ENCODE measurements around the gene ZBTB34. TPM values are rescaled to one million over a fixed set of nuclear protein-coding genes. Genes with fewer than 3 reads are reported as not detected.

Gene ZBTB34
- total RNA-seq, 6 experiments from 2014 or later: 3.1 to 4.0 (median 3.7) TPM

DNA sequence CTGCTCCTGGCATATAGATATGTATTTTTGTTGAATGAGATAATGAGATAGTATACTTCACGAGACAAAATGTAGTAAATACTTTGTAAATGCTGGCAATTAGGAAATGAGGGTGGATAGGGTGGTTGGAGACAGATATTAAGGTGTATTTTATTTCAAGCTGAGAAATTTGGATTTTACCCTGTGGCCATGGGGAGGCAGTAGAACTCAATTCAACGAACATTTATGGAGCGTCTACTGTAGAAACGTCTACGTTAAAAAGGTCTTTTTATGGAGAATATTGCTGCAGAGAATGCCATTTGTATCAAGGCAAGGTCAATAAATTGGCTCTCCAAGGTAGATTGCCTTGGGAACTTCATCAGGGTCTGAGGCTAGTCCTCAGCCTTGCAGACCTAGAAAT lies 32.6 kb downstream of the ZBTB34 start:
- peaks cover 6% of the 10 kb centered on the region for H3K4me1 Mint-ChIP-seq (ENCODE audit: low read depth)
- peaks cover 12% of the 10 kb centered on the region for H3K27me3 Mint-ChIP-seq (ENCODE audit: insufficient read depth)
- H3K9me3 Mint-ChIP-seq: no peaks in the 10 kb centered on the region
- no peak overlapping the region for H3K4me3 Mint-ChIP-seq
- DNase-seq: no peak
- TF ChIP-seq, protein P1, sequence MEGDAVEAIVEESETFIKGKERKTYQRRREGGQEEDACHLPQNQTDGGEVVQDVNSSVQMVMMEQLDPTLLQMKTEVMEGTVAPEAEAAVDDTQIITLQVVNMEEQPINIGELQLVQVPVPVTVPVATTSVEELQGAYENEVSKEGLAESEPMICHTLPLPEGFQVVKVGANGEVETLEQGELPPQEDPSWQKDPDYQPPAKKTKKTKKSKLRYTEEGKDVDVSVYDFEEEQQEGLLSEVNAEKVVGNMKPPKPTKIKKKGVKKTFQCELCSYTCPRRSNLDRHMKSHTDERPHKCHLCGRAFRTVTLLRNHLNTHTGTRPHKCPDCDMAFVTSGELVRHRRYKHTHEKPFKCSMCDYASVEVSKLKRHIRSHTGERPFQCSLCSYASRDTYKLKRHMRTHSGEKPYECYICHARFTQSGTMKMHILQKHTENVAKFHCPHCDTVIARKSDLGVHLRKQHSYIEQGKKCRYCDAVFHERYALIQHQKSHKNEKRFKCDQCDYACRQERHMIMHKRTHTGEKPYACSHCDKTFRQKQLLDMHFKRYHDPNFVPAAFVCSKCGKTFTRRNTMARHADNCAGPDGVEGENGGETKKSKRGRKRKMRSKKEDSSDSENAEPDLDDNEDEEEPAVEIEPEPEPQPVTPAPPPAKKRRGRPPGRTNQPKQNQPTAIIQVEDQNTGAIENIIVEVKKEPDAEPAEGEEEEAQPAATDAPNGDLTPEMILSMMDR (IDR thresholded peaks at IDR 0.05): peak; percentile 46
- H3K36me3 Mint-ChIP-seq (ENCODE audit: low read depth): no peaks in the 10 kb centered on the region
- H3K27ac Mint-ChIP-seq: no peak overlapping the region

DNA sequence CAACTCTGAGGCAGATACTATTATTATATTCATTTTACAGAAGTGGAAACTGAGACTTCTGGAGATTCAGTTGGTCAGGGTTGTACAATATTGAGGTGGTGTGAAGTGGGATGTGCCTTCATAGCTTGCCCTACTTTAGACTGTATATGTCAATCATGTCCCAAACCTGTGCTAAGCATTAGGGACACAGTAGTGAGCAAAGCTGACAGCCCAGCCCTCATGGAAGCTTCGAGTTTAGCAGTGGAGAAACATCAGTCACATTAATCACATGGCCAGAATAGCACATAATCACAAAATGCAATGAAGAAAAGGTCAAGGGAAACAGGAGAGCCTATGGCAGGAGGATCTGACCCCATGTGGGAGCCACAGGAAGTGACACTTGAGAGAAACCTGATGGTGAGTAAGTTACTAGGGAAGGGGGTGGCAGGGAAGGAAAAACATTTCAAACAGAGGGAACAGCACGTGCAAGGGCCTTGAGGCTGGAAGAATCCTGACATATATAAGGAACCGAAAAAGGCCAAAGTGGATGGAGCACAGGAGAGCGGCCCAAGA lies 33.7 kb downstream of the ZBTB34 start:
- peaks cover 6% of the 10 kb centered on the region for H3K4me1 Mint-ChIP-seq (ENCODE audit: low read depth)
- no peak overlapping the region for H3K27ac Mint-ChIP-seq
- DNase-seq: peak; percentile 1
- TF ChIP-seq, protein P1 (IDR thresholded peaks at IDR 0.05): no peak
- no peak overlapping the region for H3K4me3 Mint-ChIP-seq
- no peaks in the 10 kb centered on the region for H3K9me3 Mint-ChIP-seq
- no peaks in the 10 kb centered on the region for H3K36me3 Mint-ChIP-seq (ENCODE audit: low read depth)
- peaks cover 9% of the 10 kb centered on the region for H3K27me3 Mint-ChIP-seq (ENCODE audit: insufficient read depth)

DNA sequence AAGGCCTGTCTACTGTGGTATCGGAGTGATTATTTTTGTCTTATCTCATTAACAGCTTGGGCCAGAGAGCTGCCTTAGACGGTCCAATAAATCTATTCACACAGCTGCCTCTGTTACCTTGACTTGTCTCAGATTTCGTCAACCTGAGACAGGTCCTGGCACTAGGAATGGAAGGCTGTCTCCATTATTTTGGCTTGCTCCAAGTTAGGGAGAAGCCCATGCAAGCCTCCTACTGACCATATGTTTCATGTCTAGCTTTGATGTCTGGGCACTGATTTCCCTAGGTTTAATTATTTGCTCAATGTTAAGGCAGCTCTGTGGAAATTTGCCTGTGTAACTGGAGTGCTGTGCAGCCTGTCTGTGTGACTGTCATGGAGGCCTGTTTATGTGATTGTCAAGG lies 41.8 kb downstream of the ZBTB34 start:
- H3K4me3 Mint-ChIP-seq: no peak overlapping the region
- TF ChIP-seq, protein P1 (IDR thresholded peaks at IDR 0.05): no peak
- no peak overlapping the region for H3K27ac Mint-ChIP-seq
- no peaks in the 10 kb centered on the region for H3K4me1 Mint-ChIP-seq (ENCODE audit: low read depth)
- H3K9me3 Mint-ChIP-seq: peaks cover 11% of the 10 kb centered on the region
- H3K36me3 Mint-ChIP-seq (ENCODE audit: low read depth): no peaks in the 10 kb centered on the region
- H3K27me3 Mint-ChIP-seq (ENCODE audit: insufficient read depth): peaks cover 8% of the 10 kb centered on the region
- DNase-seq: no peak

DNA sequence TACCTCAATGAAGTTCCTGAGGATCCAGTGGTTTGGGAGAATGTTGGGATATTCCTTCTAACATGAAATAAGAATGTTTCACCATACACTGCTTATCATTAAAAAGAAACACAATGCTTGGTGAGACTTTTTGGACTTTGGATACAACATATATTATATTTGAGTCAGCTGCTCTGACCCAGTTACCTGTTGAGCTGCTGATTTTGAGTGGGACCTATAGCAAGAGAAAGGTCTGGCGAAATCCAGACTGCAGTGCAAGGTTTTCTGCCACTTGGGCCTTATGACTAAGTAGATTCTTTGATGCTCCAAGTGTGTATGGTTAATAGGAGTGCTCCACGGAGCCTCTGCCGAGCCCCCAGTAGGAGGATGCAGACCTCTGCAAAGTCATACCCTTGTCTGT lies 44.1 kb downstream of the ZBTB34 start:
- H3K4me1 Mint-ChIP-seq (ENCODE audit: low read depth): no peaks in the 10 kb centered on the region
- no peak for DNase-seq
- H3K27me3 Mint-ChIP-seq (ENCODE audit: insufficient read depth): peaks cover 15% of the 10 kb centered on the region
- H3K4me3 Mint-ChIP-seq: no peak overlapping the region
- H3K36me3 Mint-ChIP-seq (ENCODE audit: low read depth): no peaks in the 10 kb centered on the region
- peaks cover 11% of the 10 kb centered on the region for H3K9me3 Mint-ChIP-seq
- no peak overlapping the region for H3K27ac Mint-ChIP-seq
- TF ChIP-seq, protein P1 (IDR thresholded peaks at IDR 0.05): no peak

DNA sequence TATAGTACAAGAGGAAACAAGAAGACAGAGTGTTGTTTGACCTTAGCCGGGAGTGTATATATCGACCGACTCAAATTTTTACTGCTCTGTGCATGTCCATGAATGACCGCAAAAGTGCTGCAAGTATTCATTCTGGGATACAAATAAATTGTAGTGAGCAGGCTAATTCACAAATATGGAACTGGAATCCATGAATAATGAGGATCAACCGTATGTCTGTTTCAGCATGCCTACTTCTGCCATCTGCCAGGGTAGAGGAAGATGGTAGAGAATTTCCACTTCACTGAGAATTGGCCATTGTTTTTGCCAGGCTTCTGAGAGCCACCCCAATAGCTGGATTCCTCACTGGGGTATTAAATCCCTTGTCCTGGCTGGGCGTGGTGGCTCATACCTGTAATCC lies 45.7 kb downstream of the ZBTB34 start:
- Mint-ChIP-seq H3K4me3 (no peak overlapping the region), H3K4me1 (ENCODE audit: low read depth) (no peaks in the 10 kb centered on the region), H3K36me3 (ENCODE audit: low read depth) (no peaks in the 10 kb centered on the region), H3K27ac (no peak overlapping the region), H3K9me3 (peaks cover 7% of the 10 kb centered on the region), H3K27me3 (ENCODE audit: insufficient read depth) (peaks cover 18% of the 10 kb centered on the region)
- no peak for DNase-seq
- TF ChIP-seq, protein P1 (IDR thresholded peaks at IDR 0.05): no peak

DNA sequence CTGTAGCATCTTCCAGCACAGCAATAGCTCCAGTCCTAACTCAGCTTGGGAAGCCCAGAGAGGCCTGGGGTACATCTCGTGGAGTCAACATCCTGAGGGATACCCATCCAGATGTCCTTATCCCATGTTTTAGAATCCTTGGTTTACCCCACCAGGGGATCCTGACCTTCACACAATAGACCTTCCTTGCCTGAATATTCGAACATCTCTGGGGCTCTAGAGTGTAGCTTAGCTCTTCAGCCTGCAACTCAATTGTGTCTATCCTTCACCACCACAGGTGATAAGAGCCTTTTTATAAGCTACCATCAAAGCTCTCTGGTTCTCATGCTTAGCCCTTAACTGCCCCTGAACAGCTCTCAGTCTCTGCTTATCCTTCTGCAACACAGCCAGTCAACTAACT lies 46.6 kb downstream of the ZBTB34 start:
- Mint-ChIP-seq H3K9me3 (no peaks in the 10 kb centered on the region), H3K4me3 (no peak overlapping the region), H3K36me3 (ENCODE audit: low read depth) (no peaks in the 10 kb centered on the region), H3K27ac (no peak overlapping the region), H3K4me1 (ENCODE audit: low read depth) (no peaks in the 10 kb centered on the region), H3K27me3 (ENCODE audit: insufficient read depth) (peaks cover 20% of the 10 kb centered on the region)
- TF ChIP-seq, protein P1 (IDR thresholded peaks at IDR 0.05): no peak
- no peak for DNase-seq
